Erythroblast (primary cell): Measurements from ENCODE around the gene MYO9B.

Experiments
- GATA1 ChIP-seq: IDR thresholded peaks from 2 replicates; pipeline ENCODE4 v1.6.1; 2011; ENCODE audit warnings: low read depth, mild to moderate bottlenecking, control low read depth, low read length, moderate library complexity
- POLR2A ChIP-seq: IDR thresholded peaks from 2 replicates; pipeline ENCODE4 v1.6.1; 2011; ENCODE audit warnings: mild to moderate bottlenecking, low read length

- TF ChIP-seq POLR2A (no peak), GATA1 (no peak)
These were observed 46.2 kb downstream of the MYO9B start for GRCh38 chr19:17121736-17122293.
